ENCODE results near the gene POLR3C. TPM values are rescaled to one million over a fixed set of nuclear protein-coding genes. Genes with fewer than 3 reads are reported as not detected.

Gene POLR3C
- total RNA-seq, 1 donor from 2014 or later, result 33.5 TPM

DNA sequence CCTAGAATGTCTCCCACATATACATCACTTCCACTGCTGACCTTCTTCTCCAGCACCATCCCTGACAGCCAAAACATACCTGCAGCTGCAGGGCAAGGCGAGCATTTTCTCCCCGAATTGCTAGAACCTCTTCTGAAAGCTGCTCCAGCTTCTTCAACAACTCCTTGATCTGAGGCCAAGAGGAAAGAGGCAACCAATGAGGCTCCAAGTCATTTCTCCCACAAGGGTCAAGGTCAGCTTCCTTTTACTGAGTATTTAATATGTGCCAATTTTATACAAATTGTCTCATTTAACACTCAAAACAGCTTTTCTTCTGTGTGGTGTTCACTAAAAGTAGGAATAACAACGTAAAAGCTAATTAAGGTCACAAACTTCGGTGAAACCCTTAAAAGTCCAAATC is 44.2 kb downstream of the POLR3C start:
- H3K4me1 Mint-ChIP-seq, result peaks cover 15% of the 10 kb centered on the region
- no peaks in the 10 kb centered on the region for H3K36me3 Mint-ChIP-seq
- no peak for DNase-seq (ENCODE audit: low spot score in 2 of 2, unreplicated experiment in 2 of 2)
- H3K27me3 Mint-ChIP-seq (ENCODE audit: low read depth), result peaks cover 65% of the 10 kb centered on the region
- H3K27ac Mint-ChIP-seq, result no peak overlapping the region
- no peak overlapping the region for H3K4me3 Mint-ChIP-seq
- TF ChIP-seq, protein P1, sequence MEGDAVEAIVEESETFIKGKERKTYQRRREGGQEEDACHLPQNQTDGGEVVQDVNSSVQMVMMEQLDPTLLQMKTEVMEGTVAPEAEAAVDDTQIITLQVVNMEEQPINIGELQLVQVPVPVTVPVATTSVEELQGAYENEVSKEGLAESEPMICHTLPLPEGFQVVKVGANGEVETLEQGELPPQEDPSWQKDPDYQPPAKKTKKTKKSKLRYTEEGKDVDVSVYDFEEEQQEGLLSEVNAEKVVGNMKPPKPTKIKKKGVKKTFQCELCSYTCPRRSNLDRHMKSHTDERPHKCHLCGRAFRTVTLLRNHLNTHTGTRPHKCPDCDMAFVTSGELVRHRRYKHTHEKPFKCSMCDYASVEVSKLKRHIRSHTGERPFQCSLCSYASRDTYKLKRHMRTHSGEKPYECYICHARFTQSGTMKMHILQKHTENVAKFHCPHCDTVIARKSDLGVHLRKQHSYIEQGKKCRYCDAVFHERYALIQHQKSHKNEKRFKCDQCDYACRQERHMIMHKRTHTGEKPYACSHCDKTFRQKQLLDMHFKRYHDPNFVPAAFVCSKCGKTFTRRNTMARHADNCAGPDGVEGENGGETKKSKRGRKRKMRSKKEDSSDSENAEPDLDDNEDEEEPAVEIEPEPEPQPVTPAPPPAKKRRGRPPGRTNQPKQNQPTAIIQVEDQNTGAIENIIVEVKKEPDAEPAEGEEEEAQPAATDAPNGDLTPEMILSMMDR (IDR thresholded peaks at IDR 0.05; ENCODE audit: unreplicated experiment), result no peak
- no peaks in the 10 kb centered on the region for H3K9me3 Mint-ChIP-seq

DNA sequence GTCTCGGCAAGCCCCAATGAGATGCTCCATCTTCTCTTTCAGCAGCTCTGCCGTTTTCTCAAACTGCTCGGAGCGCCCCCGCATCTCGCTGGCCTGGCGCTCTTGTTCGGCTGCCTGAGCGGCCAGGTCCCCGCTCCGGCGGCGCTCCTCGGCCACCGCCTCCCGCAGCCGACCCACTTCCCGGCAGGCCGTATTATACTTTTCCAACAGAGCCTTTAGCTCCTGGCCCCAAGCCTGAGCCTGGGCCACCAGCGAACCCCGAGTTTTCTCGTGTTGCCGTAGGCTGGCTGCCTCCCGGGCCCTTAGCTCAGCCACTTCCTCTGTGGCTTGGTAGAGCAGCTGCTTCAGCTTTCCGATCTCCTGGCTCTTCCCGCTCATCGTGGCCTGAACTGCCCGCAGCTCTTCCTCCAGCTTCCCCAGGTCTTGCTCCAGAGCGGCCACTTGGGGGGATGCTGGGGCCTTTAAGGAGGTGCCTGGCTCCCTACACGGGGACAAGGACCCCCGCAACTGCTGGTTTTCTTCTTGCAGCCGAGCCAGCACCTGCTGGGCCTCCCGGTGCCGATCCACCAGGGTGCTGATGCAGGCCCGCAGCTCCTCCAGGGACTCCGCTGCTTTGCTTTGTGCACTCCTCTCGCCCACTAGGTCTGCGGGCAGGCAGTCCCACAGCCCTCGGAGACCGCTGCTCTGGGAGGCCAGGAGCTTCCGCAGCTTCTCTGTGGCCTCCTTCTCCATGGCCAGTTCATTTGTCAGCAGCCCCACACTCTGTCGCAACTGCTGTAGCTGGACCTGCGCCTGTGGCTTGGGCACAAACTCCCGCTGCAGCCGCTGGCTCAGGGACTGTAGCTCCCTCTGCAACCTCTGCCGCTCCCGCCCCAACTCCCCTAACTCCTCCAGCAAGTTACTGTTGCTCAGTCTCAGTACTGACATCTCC is 48.3 kb downstream of the POLR3C start:
- TF ChIP-seq, protein P1 (IDR thresholded peaks at IDR 0.05; ENCODE audit: unreplicated experiment), result no peak
- Mint-ChIP-seq H3K27ac (peak overlapping the region; percentile 39), H3K36me3 (no peaks in the 10 kb centered on the region), H3K4me1 (peaks cover 15% of the 10 kb centered on the region), H3K27me3 (ENCODE audit: low read depth) (peaks cover 58% of the 10 kb centered on the region), H3K4me3 (peak overlapping the region; percentile 55), H3K9me3 (no peaks in the 10 kb centered on the region)
- peak in 1 of 2 experiments; percentile 42 for DNase-seq (ENCODE audit: low spot score in 2 of 2, unreplicated experiment in 2 of 2)

DNA sequence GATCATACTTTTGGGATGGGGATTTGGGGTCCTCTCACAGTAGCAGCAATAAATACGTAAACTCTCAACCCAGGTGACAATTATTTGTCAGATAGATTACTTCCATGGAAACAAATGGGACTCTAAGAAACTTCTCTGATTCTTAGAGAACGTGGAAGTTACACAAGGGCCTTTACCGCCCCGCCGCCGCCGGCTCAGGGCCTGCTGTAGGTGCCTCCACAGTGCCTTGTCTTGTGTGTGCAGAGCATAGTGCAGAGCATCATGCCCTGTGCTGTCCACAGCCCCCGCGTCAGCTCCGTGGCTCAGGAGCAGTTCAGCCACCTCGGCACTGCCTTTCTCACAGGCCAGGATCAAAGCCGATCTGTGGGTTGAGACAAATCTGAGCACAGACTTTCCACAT is 50.6 kb downstream of the POLR3C start:
- H3K36me3 Mint-ChIP-seq, result no peaks in the 10 kb centered on the region
- no peak overlapping the region for H3K27ac Mint-ChIP-seq
- no peak for DNase-seq (ENCODE audit: low spot score in 2 of 2, unreplicated experiment in 2 of 2)
- H3K27me3 Mint-ChIP-seq (ENCODE audit: low read depth), result peaks cover 45% of the 10 kb centered on the region
- no peak overlapping the region for H3K4me3 Mint-ChIP-seq
- no peaks in the 10 kb centered on the region for H3K9me3 Mint-ChIP-seq
- TF ChIP-seq, protein P1 (IDR thresholded peaks at IDR 0.05; ENCODE audit: unreplicated experiment), result no peak
- H3K4me1 Mint-ChIP-seq, result peaks cover 20% of the 10 kb centered on the region

DNA sequence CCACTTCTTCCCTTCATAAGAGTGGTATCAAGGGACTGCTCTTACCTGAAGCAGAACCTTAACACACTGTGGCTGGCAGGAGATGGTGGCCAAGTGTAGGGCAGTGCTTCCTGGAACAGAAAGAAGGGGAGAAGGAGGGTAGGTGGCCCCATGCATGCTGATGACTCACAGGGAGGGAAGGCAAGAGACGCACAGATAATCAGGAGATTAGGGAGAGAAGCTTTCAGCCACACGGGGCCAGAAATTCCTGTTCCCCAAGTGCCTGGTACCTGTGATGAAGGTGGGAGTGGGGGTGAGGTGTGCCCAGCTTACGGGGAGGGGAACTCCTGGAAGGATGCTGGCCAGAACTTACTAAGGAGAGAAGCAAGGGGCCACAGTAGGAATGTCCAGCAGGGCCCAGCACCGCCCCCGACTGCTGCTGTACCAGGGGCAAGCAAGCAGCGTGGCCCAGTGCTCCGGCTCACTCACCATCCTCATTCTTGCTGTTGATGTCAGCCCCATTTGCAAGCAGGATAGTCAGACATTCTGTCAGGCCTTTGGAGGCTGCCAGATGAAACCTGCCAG is 54.0 kb downstream of the POLR3C start:
- Mint-ChIP-seq H3K4me1 (peaks cover 14% of the 10 kb centered on the region), H3K4me3 (no peak overlapping the region), H3K36me3 (no peaks in the 10 kb centered on the region), H3K9me3 (no peaks in the 10 kb centered on the region), H3K27ac (no peak overlapping the region), H3K27me3 (ENCODE audit: low read depth) (peaks cover 30% of the 10 kb centered on the region)
- no peak for DNase-seq (ENCODE audit: low spot score in 2 of 2, unreplicated experiment in 2 of 2)
- TF ChIP-seq, protein P1 (IDR thresholded peaks at IDR 0.05; ENCODE audit: unreplicated experiment), result no peak

DNA sequence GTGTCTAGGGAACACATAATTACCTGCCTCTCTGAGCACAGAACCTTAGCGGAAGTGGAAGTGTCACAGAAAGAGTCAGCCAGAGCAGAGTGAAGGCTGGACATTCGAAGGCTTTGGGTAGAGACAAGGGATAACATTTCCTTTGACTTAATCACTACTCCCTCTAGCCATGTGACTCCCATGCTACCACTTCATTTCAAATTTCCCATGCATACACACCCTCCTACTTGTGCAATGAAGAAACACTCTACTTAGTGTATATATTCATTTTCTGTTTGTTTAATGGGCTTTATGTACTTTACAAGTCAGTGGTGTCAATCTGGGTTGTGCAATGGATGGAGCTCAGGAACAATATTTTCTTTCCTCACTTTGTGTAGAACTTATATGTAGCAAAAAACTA is 54.7 kb downstream of the POLR3C start:
- Mint-ChIP-seq H3K4me3 (no peak overlapping the region), H3K27me3 (ENCODE audit: low read depth) (peaks cover 28% of the 10 kb centered on the region), H3K9me3 (no peaks in the 10 kb centered on the region), H3K27ac (no peak overlapping the region), H3K36me3 (no peaks in the 10 kb centered on the region), H3K4me1 (peaks cover 13% of the 10 kb centered on the region)
- TF ChIP-seq, protein P1 (IDR thresholded peaks at IDR 0.05; ENCODE audit: unreplicated experiment), result no peak
- no peak for DNase-seq (ENCODE audit: low spot score in 2 of 2, unreplicated experiment in 2 of 2)

Data from mesothelial cell of epicardium (in vitro differentiated cells).